Testis (tissue), 3 donors: ENCODE results near the gene CD164. TPM values are rescaled to one million over a fixed set of nuclear protein-coding genes. Genes with fewer than 3 reads are reported as not detected.

Experiments used
- DNase-seq: peaks from one replicate; pipeline ENCODE4 v3.0.0-alpha.2; 2019
- H3K27ac ChIP-seq, 2 donors: fragments of 200-600 bp; sonication (generic); one replicate each; pipeline ENCODE4 v1.5.1; 2019
- H3K27me3 ChIP-seq: fragments of 200-600 bp; sonication (generic); one replicate; pipeline ENCODE4 v1.5.1; 2019
- H3K36me3 ChIP-seq: fragments of 200-600 bp; sonication (generic); one replicate; pipeline ENCODE4 v1.5.1; 2017; ENCODE audit warnings: low read depth; ENCODE audit errors: missing control alignments
- H3K4me1 ChIP-seq: fragments of 200-600 bp; sonication (generic); one replicate; pipeline ENCODE4 v1.5.1; 2019
- H3K4me3 ChIP-seq, 2 donors: fragments of 200-600 bp; sonication (generic); one replicate each; pipeline ENCODE4 v1.5.1; 2017 to 2019
- H3K9me3 ChIP-seq: fragments of 200-600 bp; sonication (generic); one replicate; pipeline ENCODE4 v1.5.1; 2017
- CTCF ChIP-seq, 3 experiments: fragments of 450-650 bp in 2 of 3; fragments of 200-600 bp in 1 of 3; sonication (generic) in 1 of 3; IDR thresholded peaks; one replicate each; pipeline ENCODE4 v1.5.1; 2016 to 2019; ENCODE audit warnings: antibody characterized with exemption in 3 of 3, mild to moderate bottlenecking in 2 of 3, moderate library complexity in 1 of 3
- POLR2A ChIP-seq: fragments of 450-650 bp; IDR thresholded peaks from one replicate; pipeline ENCODE4 v1.6.1; 2017; ENCODE audit warnings: antibody characterized with exemption, mild to moderate bottlenecking, moderate library complexity
- WGBS, 2 donors: methylation state at CpG; one replicate each; pipeline ENCODE4 v1.1.5; 2018; 5-methylcytosine and 5-hydroxymethylcytosine counted together
- intact Hi-C: fragments of 100-400 bp; cut with DNase I; formaldehyde crosslinking; loops from one replicate; pipeline ENCODE4 v1.15.1; 2023; ENCODE audit warnings: low total_unique reads
- polyA plus RNA-seq: library from polyadenylated mRNA; stranded (reverse); fragments of 350-450 nt; fragmentation: Illumina TruSeq; extraction: RNeasy Lipid Tissue Mini Kit (QIAGEN cat#74804); gene quantifications from one replicate; pipeline ENCODE4 v1.2.3, GENCODE V29; 2014; ENCODE audit warnings: low read depth, low replicate concordance; ENCODE audit not compliant: insufficient read depth
- total RNA-seq, 2 donors: library from RNA; depleted of rRNA; stranded (reverse); fragments of >200 nt; gene quantifications; one replicate each; pipeline ENCODE4 v1.2.3, GENCODE V29; 2016

CD164 gene
- total and polyA plus RNA-seq, 3 donors from 2014 or later: 209 to 232 (median 219) TPM

DNA sequence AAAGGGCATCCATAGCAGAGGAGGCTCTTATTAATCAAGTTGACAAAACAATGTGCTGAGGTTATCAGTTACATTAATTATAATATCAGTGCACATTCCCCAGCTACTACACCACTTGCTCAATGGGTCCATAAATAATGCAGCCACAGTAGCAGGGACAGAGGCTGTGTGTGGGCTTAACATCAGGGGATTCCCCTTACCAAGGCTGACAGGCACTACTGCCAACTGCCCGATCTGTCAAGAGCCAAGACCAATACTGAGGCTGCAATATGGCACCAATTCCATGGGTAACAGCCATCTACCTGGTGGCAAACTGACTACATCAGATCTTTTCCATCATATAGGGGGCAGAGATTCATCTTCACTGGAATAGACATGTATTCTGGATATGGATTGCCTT lies 22.0 kb downstream of the CD164 start:
- H3K4me3 ChIP-seq: no peak overlapping the region
- 100% methylated on average over 1 of the region's 1 CpG for WGBS, 2 donors
- H3K4me1 ChIP-seq: no peaks in the 10 kb centered on the region
- H3K27me3 ChIP-seq: no peaks in the 10 kb centered on the region
- intact Hi-C loops: no loop called here
- H3K36me3 ChIP-seq: no peaks in the 10 kb centered on the region
- TF ChIP-seq CTCF (IDR thresholded peaks at IDR 0.05): no peak
- TF ChIP-seq POLR2A: no peak
- H3K27ac ChIP-seq: no peak overlapping the region
- H3K9me3 ChIP-seq: no peaks in the 10 kb centered on the region
- no peak for DNase-seq

GRCh38 chr6:109359248-109359647 lies 23.0 kb downstream of the CD164 start:
- intact Hi-C loops: no loop called here
- H3K4me3 ChIP-seq: no peak overlapping the region
- no peaks in the 10 kb centered on the region for H3K36me3 ChIP-seq
- H3K4me1 ChIP-seq: no peaks in the 10 kb centered on the region
- H3K27me3 ChIP-seq: no peaks in the 10 kb centered on the region
- DNase-seq: no peak
- H3K9me3 ChIP-seq: no peaks in the 10 kb centered on the region
- H3K27ac ChIP-seq: no peak overlapping the region
- WGBS, 2 donors: 94 to 96% methylated on average over 2 of the region's 2 CpGs
- TF ChIP-seq POLR2A (no peak), CTCF (IDR thresholded peaks at IDR 0.05) (no peak)

- TF ChIP-seq POLR2A (no peak), CTCF (IDR thresholded peaks at IDR 0.05) (no peak)
- Histone ChIP-seq H3K27me3 (no peaks in the 10 kb centered on the region), H3K27ac (no peak overlapping the region), H3K4me1 (no peaks in the 10 kb centered on the region), H3K9me3 (no peaks in the 10 kb centered on the region), H3K36me3 (no peaks in the 10 kb centered on the region), H3K4me3 (no peak overlapping the region)
- no peak for DNase-seq
- intact Hi-C loops: no loop called here
These were observed 24.1 kb downstream of the CD164 start for GRCh38 chr6:109358204-109358603.

- no peak for TF ChIP-seq POLR2A
- no peak for TF ChIP-seq CTCF (IDR thresholded peaks at IDR 0.05)
- intact Hi-C loops: no loop called here
- Histone ChIP-seq H3K27ac (no peak overlapping the region), H3K4me1 (no peaks in the 10 kb centered on the region), H3K36me3 (no peaks in the 10 kb centered on the region), H3K4me3 (no peak overlapping the region), H3K9me3 (no peaks in the 10 kb centered on the region), H3K27me3 (no peaks in the 10 kb centered on the region)
- no peak for DNase-seq
- 94 to 95% methylated on average over 3 of the region's 3 CpGs for WGBS, 2 donors
These were observed 26.0 kb downstream of the CD164 start for GRCh38 chr6:109356237-109356636.

DNA sequence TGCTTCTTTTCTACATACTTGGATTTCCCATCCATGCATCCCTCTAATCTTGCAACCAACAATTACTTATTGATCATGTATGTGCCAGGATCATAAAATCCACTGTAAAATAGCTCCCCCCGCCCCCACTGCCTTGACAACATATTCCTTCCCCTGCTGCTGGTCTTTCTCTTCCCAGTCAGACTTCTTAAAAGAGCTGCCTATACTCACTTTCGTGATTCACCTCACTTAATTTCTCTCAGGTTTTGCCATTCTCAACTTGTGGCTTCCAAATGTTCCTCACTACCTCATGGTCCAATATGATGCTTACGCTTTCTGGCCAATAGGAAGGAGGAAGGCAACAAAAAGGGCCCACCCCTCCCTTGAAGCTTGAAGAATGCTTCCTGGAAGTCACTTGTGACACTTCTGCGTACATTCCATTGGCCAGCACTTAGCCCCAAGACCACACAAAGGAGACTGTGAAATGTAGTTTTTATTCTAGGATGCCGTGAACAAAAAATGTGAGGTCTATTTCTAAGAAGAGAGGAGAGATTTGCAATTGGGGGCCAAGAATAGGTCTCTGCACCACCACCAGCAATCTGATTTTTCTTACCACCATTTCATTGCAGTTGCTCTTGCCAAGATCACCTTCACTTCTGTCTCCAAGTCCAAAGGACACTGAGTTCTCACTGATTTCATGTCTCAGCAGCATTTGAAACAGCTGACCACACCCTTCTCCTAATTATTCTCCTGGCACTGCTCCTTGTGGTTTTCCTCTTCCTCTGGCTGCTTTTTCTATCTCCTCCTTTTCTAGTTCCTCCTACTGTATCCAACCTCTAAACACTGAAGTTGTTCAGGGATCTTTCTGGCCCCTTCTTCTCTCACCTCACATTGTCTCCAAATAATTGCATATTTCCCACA lies 30.8 kb downstream of the CD164 start:
- TF ChIP-seq CTCF (IDR thresholded peaks at IDR 0.05): no peak
- no peak for TF ChIP-seq POLR2A
- intact Hi-C loops: no loop called here
- no peaks in the 10 kb centered on the region for H3K9me3 ChIP-seq
- DNase-seq: peak; percentile 21
- no peak overlapping the region for H3K27ac ChIP-seq
- no peak overlapping the region for H3K4me3 ChIP-seq
- H3K4me1 ChIP-seq: peaks cover 8% of the 10 kb centered on the region
- no peaks in the 10 kb centered on the region for H3K27me3 ChIP-seq
- 85 to 91% methylated on average over 5 of the region's 5 CpGs for WGBS, 2 donors
- H3K36me3 ChIP-seq: no peaks in the 10 kb centered on the region
